GM18520 (cell line): ENCODE measurements around the gene BRSK2.

Source experiments
- ATAC-seq: cut with Tn5 transposase; IDR thresholded peaks from one replicate; pipeline ENCODE4 v1.9.1; 2021; ENCODE audit not compliant: unreplicated experiment

BRSK2 gene

GRCh38 chr11:1450344-1450875 is 60.7 kb downstream of the BRSK2 start:
- no peak for ATAC-seq

- no peak for ATAC-seq
Observed at GRCh38 chr11:1450949-1451710, 61.4 kb downstream of the BRSK2 start.

GRCh38 chr11:1451781-1452470 is 62.2 kb downstream of the BRSK2 start:
- ATAC-seq, result no peak

GRCh38 chr11:1452744-1453143 is 63.0 kb downstream of the BRSK2 start:
- ATAC-seq, result no peak

GRCh38 chr11:1453611-1454034 is 63.9 kb downstream of the BRSK2 start:
- ATAC-seq, result no peak

GRCh38 chr11:1454576-1454975 is 64.8 kb downstream of the BRSK2 start:
- ATAC-seq, result no peak

GRCh38 chr11:1455032-1455762 is 65.5 kb downstream of the BRSK2 start:
- ATAC-seq, result no peak

- ATAC-seq, result no peak
Observed at GRCh38 chr11:1455763-1456060, 66.0 kb downstream of the BRSK2 start.

GRCh38 chr11:1456176-1456575 is 66.4 kb downstream of the BRSK2 start:
- ATAC-seq, result no peak

GRCh38 chr11:1456596-1457325 is 67.0 kb downstream of the BRSK2 start:
- no peak for ATAC-seq

- no peak for ATAC-seq
Observed at GRCh38 chr11:1457326-1457680, 67.6 kb downstream of the BRSK2 start.

GRCh38 chr11:1457856-1458255 is 68.1 kb downstream of the BRSK2 start:
- no peak for ATAC-seq

GRCh38 chr11:1458340-1459218 is 68.8 kb downstream of the BRSK2 start:
- ATAC-seq, result no peak

- no peak for ATAC-seq
Observed at GRCh38 chr11:1459219-1459575, 69.5 kb downstream of the BRSK2 start.

GRCh38 chr11:1459764-1460395 is 70.1 kb downstream of the BRSK2 start:
- no peak for ATAC-seq

- no peak for ATAC-seq
Observed at GRCh38 chr11:1460396-1460985, 70.8 kb downstream of the BRSK2 start.

GRCh38 chr11:1460986-1461825 is 71.5 kb downstream of the BRSK2 start:
- no peak for ATAC-seq

- no peak for ATAC-seq
Observed at GRCh38 chr11:1461826-1462697, 72.3 kb downstream of the BRSK2 start.
